ENCODE data around the gene DCPS.
"Not testable (repeated sequence)": the region's sequence is repeated elsewhere in the genome, so short reads cannot be mapped to it uniquely, and the experiment has no call there.

The DCPS gene

GRCh38 chr11:126339073-126339862, 35.4 kb downstream of the DCPS start:
- no peaks in the 10 kb centered on the region for H3K27me3 ChIP-seq (ENCODE audit: control insufficient read depth in 1 of 2, insufficient read depth in 2 of 2, low read length in 2 of 2)
- H3K4me3 ChIP-seq (ENCODE audit: low read depth in 1 of 2, low read length in 2 of 2) = no peak overlapping the region
- H3K36me3 ChIP-seq (ENCODE audit: insufficient read depth, low read length) = peaks cover 38% of the 10 kb centered on the region
- no peaks in the 10 kb centered on the region for H3K9me3 ChIP-seq (ENCODE audit: low read length)
- H3K4me1 ChIP-seq (ENCODE audit: insufficient read depth, low read length) = no peaks in the 10 kb centered on the region
- no peak overlapping the region for H3K9ac ChIP-seq (ENCODE audit: low read length)
- no peak overlapping the region for H3K27ac ChIP-seq (ENCODE audit: low read depth, low read length)

GRCh38 chr11:126339863-126340434, 36.1 kb downstream of the DCPS start:
- H3K9me3 ChIP-seq (ENCODE audit: low read length) = no peaks in the 10 kb centered on the region
- no peaks in the 10 kb centered on the region for H3K27me3 ChIP-seq (ENCODE audit: control insufficient read depth in 1 of 2, insufficient read depth in 2 of 2, low read length in 2 of 2)
- no peak overlapping the region for H3K9ac ChIP-seq (ENCODE audit: low read length)
- H3K4me1 ChIP-seq (ENCODE audit: insufficient read depth, low read length) = no peaks in the 10 kb centered on the region
- H3K27ac ChIP-seq (ENCODE audit: low read depth, low read length) = no peak overlapping the region
- no peak overlapping the region for H3K4me3 ChIP-seq (ENCODE audit: low read depth in 1 of 2, low read length in 2 of 2)
- H3K36me3 ChIP-seq (ENCODE audit: insufficient read depth, low read length) = peaks cover 38% of the 10 kb centered on the region

- Histone ChIP-seq H3K4me1 (ENCODE audit: insufficient read depth, low read length) (no peaks in the 10 kb centered on the region), H3K9ac (ENCODE audit: low read length) (no peak overlapping the region), H3K4me3 (ENCODE audit: low read depth in 1 of 2, low read length in 2 of 2) (no peak overlapping the region), H3K27me3 (ENCODE audit: control insufficient read depth in 1 of 2, insufficient read depth in 2 of 2, low read length in 2 of 2) (no peaks in the 10 kb centered on the region), H3K9me3 (ENCODE audit: low read length) (no peaks in the 10 kb centered on the region), H3K36me3 (ENCODE audit: insufficient read depth, low read length) (peaks cover 41% of the 10 kb centered on the region), H3K27ac (ENCODE audit: low read depth, low read length) (no peak overlapping the region)
Observed at GRCh38 chr11:126340960-126341606, 37.2 kb downstream of the DCPS start.

- H3K27ac ChIP-seq (ENCODE audit: low read depth, low read length) = no peak overlapping the region
Observed at GRCh38 chr11:126341760-126342161, 37.9 kb downstream of the DCPS start.

GRCh38 chr11:126343051-126343450, 39.2 kb downstream of the DCPS start:
- Histone ChIP-seq H3K4me1 (ENCODE audit: insufficient read depth, low read length) (no peaks in the 10 kb centered on the region), H3K4me3 (ENCODE audit: low read depth in 1 of 2, low read length in 2 of 2) (no peak overlapping the region), H3K36me3 (ENCODE audit: insufficient read depth, low read length) (peaks cover 35% of the 10 kb centered on the region), H3K27ac (ENCODE audit: low read depth, low read length) (no peak overlapping the region), H3K9ac (ENCODE audit: low read length) (no peak overlapping the region), H3K9me3 (ENCODE audit: low read length) (no peaks in the 10 kb centered on the region), H3K27me3 (ENCODE audit: control insufficient read depth in 1 of 2, insufficient read depth in 2 of 2, low read length in 2 of 2) (no peaks in the 10 kb centered on the region)

More at GRCh38 chr11:126341760-126342161, 37.9 kb downstream of the DCPS start:
- Histone ChIP-seq H3K4me3 (ENCODE audit: low read depth in 1 of 2, low read length in 2 of 2) (no peak overlapping the region), H3K27me3 (ENCODE audit: control insufficient read depth in 1 of 2, insufficient read depth in 2 of 2, low read length in 2 of 2) (no peaks in the 10 kb centered on the region), H3K4me1 (ENCODE audit: insufficient read depth, low read length) (no peaks in the 10 kb centered on the region), H3K36me3 (ENCODE audit: insufficient read depth, low read length) (peaks cover 41% of the 10 kb centered on the region), H3K9me3 (ENCODE audit: low read length) (no peaks in the 10 kb centered on the region), H3K9ac (ENCODE audit: low read length) (no peak overlapping the region)

- Histone ChIP-seq H3K36me3 (ENCODE audit: insufficient read depth, low read length) (peaks cover 21% of the 10 kb centered on the region), H3K4me1 (ENCODE audit: insufficient read depth, low read length) (peaks cover 13% of the 10 kb centered on the region), H3K9me3 (ENCODE audit: low read length) (no peaks in the 10 kb centered on the region), H3K27me3 (ENCODE audit: control insufficient read depth in 1 of 2, insufficient read depth in 2 of 2, low read length in 2 of 2) (no peaks in the 10 kb centered on the region), H3K4me3 (ENCODE audit: low read depth in 1 of 2, low read length in 2 of 2) (no peak overlapping the region), H3K27ac (ENCODE audit: low read depth, low read length) (no peak overlapping the region), H3K9ac (ENCODE audit: low read length) (no peak overlapping the region)
Observed at GRCh38 chr11:126344141-126345080, 40.6 kb downstream of the DCPS start.

- no peak overlapping the region for H3K9ac ChIP-seq (ENCODE audit: low read length)
- H3K4me1 ChIP-seq (ENCODE audit: insufficient read depth, low read length) = peaks cover 19% of the 10 kb centered on the region
- peaks cover 20% of the 10 kb centered on the region for H3K36me3 ChIP-seq (ENCODE audit: insufficient read depth, low read length)
- H3K27me3 ChIP-seq (ENCODE audit: control insufficient read depth in 1 of 2, insufficient read depth in 2 of 2, low read length in 2 of 2) = no peaks in the 10 kb centered on the region
- no peak overlapping the region for H3K4me3 ChIP-seq (ENCODE audit: low read depth in 1 of 2, low read length in 2 of 2)
- H3K9me3 ChIP-seq (ENCODE audit: low read length) = no peaks in the 10 kb centered on the region
- no peak overlapping the region for H3K27ac ChIP-seq (ENCODE audit: low read depth, low read length)
Observed at GRCh38 chr11:126345283-126345682, 41.4 kb downstream of the DCPS start.

- no peaks in the 10 kb centered on the region for H3K9me3 ChIP-seq (ENCODE audit: low read length)
- no peaks in the 10 kb centered on the region for H3K27me3 ChIP-seq (ENCODE audit: control insufficient read depth in 1 of 2, insufficient read depth in 2 of 2, low read length in 2 of 2)
- H3K4me3 ChIP-seq (ENCODE audit: low read depth in 1 of 2, low read length in 2 of 2) = no peak overlapping the region
- H3K27ac ChIP-seq (ENCODE audit: low read depth, low read length) = peak overlapping the region; percentile 27
- H3K36me3 ChIP-seq (ENCODE audit: insufficient read depth, low read length) = peaks cover 15% of the 10 kb centered on the region
- no peak overlapping the region for H3K9ac ChIP-seq (ENCODE audit: low read length)
- H3K4me1 ChIP-seq (ENCODE audit: insufficient read depth, low read length) = peaks cover 26% of the 10 kb centered on the region
Observed at GRCh38 chr11:126345759-126346585, 42.1 kb downstream of the DCPS start.

- Histone ChIP-seq H3K27ac (ENCODE audit: low read depth, low read length) (no peak overlapping the region), H3K36me3 (ENCODE audit: insufficient read depth, low read length) (peaks cover 14% of the 10 kb centered on the region), H3K4me3 (ENCODE audit: low read depth in 1 of 2, low read length in 2 of 2) (no peak overlapping the region), H3K9me3 (ENCODE audit: low read length) (no peaks in the 10 kb centered on the region), H3K9ac (ENCODE audit: low read length) (no peak overlapping the region), H3K4me1 (ENCODE audit: insufficient read depth, low read length) (peaks cover 32% of the 10 kb centered on the region), H3K27me3 (ENCODE audit: control insufficient read depth in 1 of 2, insufficient read depth in 2 of 2, low read length in 2 of 2) (no peaks in the 10 kb centered on the region)
Observed at GRCh38 chr11:126346586-126346940, 42.7 kb downstream of the DCPS start.

GRCh38 chr11:126346946-126347345, 43.1 kb downstream of the DCPS start:
- not testable (repeated sequence) for H3K27ac ChIP-seq (ENCODE audit: low read depth, low read length); H3K9me3 ChIP-seq (ENCODE audit: low read length); H3K9ac ChIP-seq (ENCODE audit: low read length); H3K4me3 ChIP-seq (ENCODE audit: low read depth in 1 of 2, low read length in 2 of 2); H3K27me3 ChIP-seq (ENCODE audit: control insufficient read depth in 1 of 2, insufficient read depth in 2 of 2, low read length in 2 of 2)
- peaks cover 14% of the 10 kb centered on the region for H3K36me3 ChIP-seq (ENCODE audit: insufficient read depth, low read length)
- peaks cover 36% of the 10 kb centered on the region for H3K4me1 ChIP-seq (ENCODE audit: insufficient read depth, low read length)
